Endothelial cell of umbilical vein (primary cell): ENCODE results near the gene CLEC16A. TPM values are rescaled to one million over a fixed set of nuclear protein-coding genes. Genes with fewer than 3 reads are reported as not detected.

Experiments used
- BruUV-seq: library from RNA; stranded (reverse); fragments of 400-500 nt; replicated peaks from 2 replicates; lab custom pipeline; 2021; lab: Mats Ljungman, UMichigan
- CTCF ChIA-PET: fragments of 300-600, 350-600 bp; sonication (Branson Sonifier 250); formaldehyde crosslinking; loops from one replicate; lab custom pipeline; 2021; ENCODE audit warnings: antibody characterized with exemption, inconsistent platforms; lab: Charles Lee
- POLR2A ChIA-PET: fragments of 300-600, 350-600 bp; sonication (Branson Sonifier 250); formaldehyde crosslinking; loops from one replicate; lab custom pipeline; 2021; ENCODE audit warnings: antibody characterized with exemption, inconsistent platforms; lab: Charles Lee
- DNase-seq: peaks from one replicate; pipeline ENCODE4 v3.0.0-alpha.2; 2011; ENCODE audit warnings: low read depth, low spot score
- FAIRE-seq: peaks from 2 replicates; lab custom pipeline; 2011; peaks lifted over from hg19 to GRCh38; lab: Jason Lieb, UNC
- H2AFZ ChIP-seq: 2 replicates; pipeline ENCODE4 v1.6.0; 2012; ENCODE audit warnings: low read depth, low read length, control low read depth, inconsistent platforms
- H3K27ac ChIP-seq: 2 replicates; pipeline ENCODE4 v1.5.1; 2011; ENCODE audit warnings: low read depth, mild to moderate bottlenecking, control low read depth, low read length, moderate library complexity; ENCODE audit not compliant: insufficient read depth
- H3K27me3 ChIP-seq, 2 experiments: 2 replicates each; pipeline versions ENCODE4 v1.6.0 to v1.6.1; 2011; ENCODE audit warnings: low read length in 2 of 2, mixed read lengths in 1 of 2; ENCODE audit not compliant: control insufficient read depth in 2 of 2, insufficient read depth in 2 of 2
- H3K36me3 ChIP-seq, 2 experiments: 2 replicates in 1 of 2; 3 replicates in 1 of 2; pipeline ENCODE4 v1.5.1; 2011; ENCODE audit warnings: low read length in 2 of 2, mild to moderate bottlenecking in 1 of 2, moderate library complexity in 1 of 2; ENCODE audit not compliant: control insufficient read depth in 2 of 2, insufficient read depth in 2 of 2; ENCODE audit errors: extremely low read depth in 1 of 2
- H3K4me1 ChIP-seq: 3 replicates; pipeline ENCODE4 v1.5.1; 2011; ENCODE audit warnings: mild to moderate bottlenecking, low read length; ENCODE audit not compliant: control insufficient read depth, insufficient read depth; ENCODE audit errors: extremely low read depth
- H3K4me2 ChIP-seq: 2 replicates; pipeline ENCODE4 v1.6.1; 2011; ENCODE audit warnings: low read length, control low read depth, mixed read lengths; ENCODE audit not compliant: insufficient read depth
- H3K4me3 ChIP-seq, 3 experiments: fragments of 200-600 bp in 1 of 3; sonication (generic), shearing (Covaris generic) in 1 of 3; replicated peaks in 1 of 3; 2 replicates each; pipeline ENCODE4 v1.5.1; 2011 to 2016; ENCODE audit warnings: control low read depth in 3 of 3, low read length in 3 of 3, mild to moderate bottlenecking in 2 of 3, inconsistent platforms in 1 of 3, low read depth in 1 of 3, moderate library complexity in 1 of 3; ENCODE audit not compliant: insufficient read depth in 1 of 3
- H3K79me2 ChIP-seq: 2 replicates; pipeline ENCODE4 v1.6.0; 2012; ENCODE audit warnings: low read length, inconsistent platforms; ENCODE audit not compliant: control insufficient read depth, insufficient read depth
- H3K9ac ChIP-seq: replicated peaks from 2 replicates; pipeline ENCODE3; 2011; ENCODE audit warnings: low read length, control low read depth; ENCODE audit not compliant: insufficient read depth; ENCODE audit errors: extremely low read depth
- H3K9me1 ChIP-seq: replicated peaks from 3 replicates; pipeline ENCODE4 v1.6.0; 2011; ENCODE audit warnings: mild to moderate bottlenecking, low read length; ENCODE audit not compliant: control insufficient read depth, insufficient read depth; ENCODE audit errors: extremely low read depth
- H3K9me3 ChIP-seq: replicated peaks from 2 replicates; pipeline ENCODE4 v1.5.1; 2012; ENCODE audit warnings: low read length, inconsistent platforms; ENCODE audit not compliant: control insufficient read depth, insufficient read depth
- H4K20me1 ChIP-seq: replicated peaks from 2 replicates; pipeline ENCODE3; 2011; ENCODE audit warnings: mild to moderate bottlenecking, low read length; ENCODE audit not compliant: control insufficient read depth, insufficient read depth; ENCODE audit errors: extremely low read depth
- EZH2 ChIP-seq: IDR thresholded peaks from 2 replicates; pipeline ENCODE4 v1.6.1; 2012; ENCODE audit warnings: borderline replicate concordance, low read depth, mild to moderate bottlenecking, moderate library complexity, low read length, inconsistent platforms; ENCODE audit not compliant: severe bottlenecking
- FOS ChIP-seq: IDR thresholded peaks from 2 replicates; pipeline ENCODE4 v1.6.1; 2011; ENCODE audit warnings: mild to moderate bottlenecking, low read length, moderate library complexity, borderline replicate concordance; ENCODE audit not compliant: insufficient read depth
- GATA2 ChIP-seq: IDR thresholded peaks from 2 replicates; pipeline ENCODE4 v1.7.0; 2011; ENCODE audit warnings: low read depth, mild to moderate bottlenecking, moderate library complexity, mixed read lengths, low read length; ENCODE audit not compliant: insufficient read length, insufficient read depth
- JUN ChIP-seq: IDR thresholded peaks from 2 replicates; pipeline ENCODE4 v1.6.1; 2011; ENCODE audit warnings: borderline replicate concordance, low read depth; ENCODE audit not compliant: insufficient read length, insufficient read depth
- MYC ChIP-seq: IDR thresholded peaks from one replicate; pipeline ENCODE4 v1.6.1; 2011; ENCODE audit warnings: mild to moderate bottlenecking, low read depth, low read length
- POLR2A ChIP-seq: IDR thresholded peaks from 2 replicates; pipeline ENCODE4 v1.6.1; 2012; ENCODE audit warnings: low read depth, mild to moderate bottlenecking, control low read depth, low read length
- POLR2AphosphoS5 ChIP-seq: IDR thresholded peaks from 2 replicates; pipeline ENCODE4 v1.6.1; 2012; ENCODE audit warnings: low read depth, mild to moderate bottlenecking, control low read depth, low read length, moderate library complexity; ENCODE audit not compliant: insufficient read depth
- dilution Hi-C: fragments of 300-500 bp; cut with MboI; formaldehyde crosslinking; loops from one replicate; pipeline ENCODE4 v1.15.0; 2019; ENCODE audit warnings: low sequenced_read_pairs; ENCODE audit not compliant: extremely low pct_ligation_motif_present
- intact Hi-C: fragments of 100-400 bp; cut with micrococcal nuclease; formaldehyde crosslinking; loops from one replicate; pipeline ENCODE4 v1.10.0; 2022
- polyA plus RNA-seq, 4 experiments: library from polyadenylated mRNA; depleted of rRNA in 3 of 4; stranded (reverse) in 3 of 4; unstranded in 1 of 4; fragments of >200 nt; gene quantifications; 2 replicates each; pipeline versions ENCODE4 v1.2.1 to v1.2.3, GENCODE V29; 2011 to 2012; ENCODE audit warnings: missing spikeins in 1 of 4
- total RNA-seq: library from RNA; stranded (reverse); gene quantifications from 2 replicates; pipeline ENCODE4 v1.2.3, GENCODE V29; 2021
- TF ChIP-seq, protein P1 (sequence below), 2 donors: IDR thresholded peaks; 1 replicate in 1 of 2; 2 replicates in 1 of 2; pipeline ENCODE4 v1.5.1; 2011; ENCODE audit warnings: low read length in 2 of 2, mild to moderate bottlenecking in 2 of 2, moderate library complexity in 2 of 2, control low read depth in 1 of 2, inconsistent platforms in 1 of 2, low read depth in 1 of 2; ENCODE audit not compliant: insufficient read depth in 1 of 2; ENCODE audit errors: extremely low read depth in 1 of 2
- TF ChIP-seq, protein P2 (sequence below): IDR thresholded peaks from 2 replicates; pipeline ENCODE4 v1.6.1; 2011; ENCODE audit not compliant: insufficient read depth, insufficient read length

CLEC16A gene
- total and polyA plus RNA-seq, 2 donors (not counting 3 experiments of a cell fraction or from before 2014, with no cell fraction given): 11.4 to 23.3 TPM

DNA sequence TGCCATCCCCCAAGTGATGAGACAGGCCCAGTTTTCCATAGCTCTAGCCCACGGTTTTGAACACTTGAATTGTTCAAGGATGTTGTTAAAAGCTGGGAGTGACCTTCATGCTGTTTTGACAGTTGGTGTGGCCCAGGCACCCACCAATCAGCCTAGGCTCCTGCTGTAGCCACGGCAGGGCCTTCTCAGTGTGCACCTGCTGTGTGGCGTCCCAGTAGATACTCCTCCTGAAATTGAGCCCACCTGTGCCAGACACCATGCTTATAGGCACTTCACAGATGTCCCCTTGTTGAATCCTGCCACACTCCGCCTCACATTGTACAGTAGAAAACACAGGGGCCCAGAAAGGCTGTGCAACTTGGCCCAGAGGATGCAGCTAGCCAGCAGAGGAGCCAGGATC, 225.3 kb downstream of the CLEC16A start:
- Histone ChIP-seq H2AFZ (no peak overlapping the region), H3K4me1 (no peaks in the 10 kb centered on the region), H3K9ac (no peak overlapping the region), H3K4me2 (no peak overlapping the region), H3K9me1 (no peaks in the 10 kb centered on the region), H3K79me2 (no peaks in the 10 kb centered on the region), H3K27me3 (no peaks in the 10 kb centered on the region), H3K27ac (no peak overlapping the region), H3K9me3 (no peaks in the 10 kb centered on the region), H3K4me3 (no peak overlapping the region), H4K20me1 (no peaks in the 10 kb centered on the region), H3K36me3 (peaks cover 0 to 10% of the 10 kb centered on the region in 2 experiments)
- FAIRE-seq (no peak), DNase-seq (no peak)
- no TSS peak for BruUV-seq
- no peak for TF ChIP-seq EZH2
- TF ChIP-seq POLR2A: no peak
- TF ChIP-seq, protein P1, sequence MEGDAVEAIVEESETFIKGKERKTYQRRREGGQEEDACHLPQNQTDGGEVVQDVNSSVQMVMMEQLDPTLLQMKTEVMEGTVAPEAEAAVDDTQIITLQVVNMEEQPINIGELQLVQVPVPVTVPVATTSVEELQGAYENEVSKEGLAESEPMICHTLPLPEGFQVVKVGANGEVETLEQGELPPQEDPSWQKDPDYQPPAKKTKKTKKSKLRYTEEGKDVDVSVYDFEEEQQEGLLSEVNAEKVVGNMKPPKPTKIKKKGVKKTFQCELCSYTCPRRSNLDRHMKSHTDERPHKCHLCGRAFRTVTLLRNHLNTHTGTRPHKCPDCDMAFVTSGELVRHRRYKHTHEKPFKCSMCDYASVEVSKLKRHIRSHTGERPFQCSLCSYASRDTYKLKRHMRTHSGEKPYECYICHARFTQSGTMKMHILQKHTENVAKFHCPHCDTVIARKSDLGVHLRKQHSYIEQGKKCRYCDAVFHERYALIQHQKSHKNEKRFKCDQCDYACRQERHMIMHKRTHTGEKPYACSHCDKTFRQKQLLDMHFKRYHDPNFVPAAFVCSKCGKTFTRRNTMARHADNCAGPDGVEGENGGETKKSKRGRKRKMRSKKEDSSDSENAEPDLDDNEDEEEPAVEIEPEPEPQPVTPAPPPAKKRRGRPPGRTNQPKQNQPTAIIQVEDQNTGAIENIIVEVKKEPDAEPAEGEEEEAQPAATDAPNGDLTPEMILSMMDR (IDR thresholded peaks at IDR 0.05; ENCODE audit: extremely low read depth in 1 of 2, insufficient read depth in 1 of 2, low read depth in 1 of 2, low read length in 2 of 2): no peak
- TF ChIP-seq JUN: no peak
- TF ChIP-seq MYC: no peak
- TF ChIP-seq, protein P2, sequence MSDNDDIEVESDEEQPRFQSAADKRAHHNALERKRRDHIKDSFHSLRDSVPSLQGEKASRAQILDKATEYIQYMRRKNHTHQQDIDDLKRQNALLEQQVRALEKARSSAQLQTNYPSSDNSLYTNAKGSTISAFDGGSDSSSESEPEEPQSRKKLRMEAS: no peak
- dilution Hi-C loops (no loop called here), intact Hi-C loops (no loop called here)
- ChIA-PET POLR2A (no interaction called here), CTCF (no interaction called here)

DNA sequence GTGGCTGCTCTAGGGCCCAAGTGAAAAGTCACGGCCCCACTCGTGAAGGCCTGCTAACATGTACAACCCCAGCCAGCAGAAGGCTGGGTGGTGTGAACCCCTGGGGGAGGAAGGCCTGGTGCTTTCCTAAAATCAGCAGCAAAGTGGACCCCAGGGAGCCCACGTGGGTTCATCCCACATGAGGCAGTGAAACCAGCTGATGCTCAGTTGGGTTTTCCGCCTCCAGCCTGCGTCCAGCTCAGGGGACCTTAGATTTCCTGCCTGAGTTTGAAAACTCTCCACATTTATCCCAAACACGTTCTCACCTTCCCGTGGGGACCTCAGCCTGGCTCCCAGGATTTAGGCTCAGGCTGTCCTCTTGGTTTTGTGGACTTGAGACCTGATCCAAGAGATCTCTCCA, 225.8 kb downstream of the CLEC16A start:
- Histone ChIP-seq H3K36me3 (peaks cover 0 to 10% of the 10 kb centered on the region in 2 experiments), H3K4me1 (no peaks in the 10 kb centered on the region), H3K27me3 (no peaks in the 10 kb centered on the region), H3K9ac (no peak overlapping the region), H2AFZ (no peak overlapping the region), H3K79me2 (no peaks in the 10 kb centered on the region), H3K4me3 (no peak overlapping the region), H3K9me1 (no peaks in the 10 kb centered on the region), H3K27ac (no peak overlapping the region), H4K20me1 (no peaks in the 10 kb centered on the region), H3K9me3 (no peaks in the 10 kb centered on the region), H3K4me2 (no peak overlapping the region)
- DNase-seq (no peak), FAIRE-seq (no peak)
- POLR2A ChIA-PET: no interaction called here
- intact Hi-C loops (no loop called here), dilution Hi-C loops (no loop called here)
- TF ChIP-seq, protein P2: no peak
- no peak for TF ChIP-seq MYC
- no peak for TF ChIP-seq JUN
- TF ChIP-seq POLR2AphosphoS5: no peak
- no peak for TF ChIP-seq FOS
- TF ChIP-seq POLR2A: no peak
- TF ChIP-seq EZH2: no peak
- TF ChIP-seq, protein P1 (IDR thresholded peaks at IDR 0.05; ENCODE audit: extremely low read depth in 1 of 2, insufficient read depth in 1 of 2, low read depth in 1 of 2, low read length in 2 of 2): no peak
- TF ChIP-seq GATA2: no peak
- BruUV-seq: no TSS peak
- CTCF ChIA-PET: no interaction called here
